M059J (cell line): ENCODE data around the gene CIB1. TPM values are rescaled to one million over a fixed set of nuclear protein-coding genes. Genes with fewer than 3 reads are reported as not detected.

ENCODE experiments used
- DNase-seq: peaks from one replicate; pipeline ENCODE4 v3.0.0-alpha.2; 2012; ENCODE audit warnings: low read depth
- total RNA-seq: library from RNA; depleted of rRNA; stranded (reverse); fragments of >200 nt; shearing (Covaris generic); gene quantifications from 2 replicates; pipeline ENCODE4 v1.2.3, GENCODE V29; 2014

The CIB1 gene
- total RNA-seq, 1 experiment from 2014 or later, result 51.4 TPM

GRCh38 chr15:90240856-90241255 is 7.1 kb upstream of the CIB1 start:
- no peak for DNase-seq

GRCh38 chr15:90239371-90239770 is 5.6 kb upstream of the CIB1 start:
- DNase-seq, result no peak

- DNase-seq, result no peak
These were observed 601 bp upstream of the CIB1 start, which contains the start of gene GDPGP1 for GRCh38 chr15:90234096-90234988. Gene GDPGP1 (plus strand): TSS chr15:90234209. CDS start chr15:90240909, 6,700 bp downstream.

- no peak for DNase-seq
These were observed 777 bp downstream of the CIB1 start for GRCh38 chr15:90232941-90233386.

GRCh38 chr15:90232196-90232595 is 1.5 kb downstream of the CIB1 start:
- DNase-seq, result no peak

GRCh38 chr15:90231028-90232017 is 2.4 kb downstream of the CIB1 start:
- DNase-seq, result no peak

- DNase-seq, result no peak
These were observed 3.1 kb downstream of the CIB1 start for GRCh38 chr15:90230610-90231009.

GRCh38 chr15:90230071-90230494 is 3.7 kb downstream of the CIB1 start:
- no peak for DNase-seq

- no peak for DNase-seq
These were observed 4.8 kb downstream of the CIB1 start for GRCh38 chr15:90228960-90229359.

GRCh38 chr15:90227816-90228772 is 5.6 kb downstream of the CIB1 start:
- no peak for DNase-seq

GRCh38 chr15:90227336-90227735 is 6.4 kb downstream of the CIB1 start:
- no peak for DNase-seq

GRCh38 chr15:90225504-90226234 is 8.1 kb downstream of the CIB1 start:
- no peak for DNase-seq

- no peak for DNase-seq
These were observed 8.7 kb downstream of the CIB1 start for GRCh38 chr15:90225047-90225446.

GRCh38 chr15:90223441-90224165 is 10.1 kb downstream of the CIB1 start:
- no peak for DNase-seq

- no peak for DNase-seq
These were observed 11.2 kb downstream of the CIB1 start for GRCh38 chr15:90222547-90222946.

GRCh38 chr15:90221246-90221900 is 12.4 kb downstream of the CIB1 start:
- peak; percentile 63 for DNase-seq

- DNase-seq, result no peak
These were observed 14.2 kb downstream of the CIB1 start for GRCh38 chr15:90219421-90220141.

GRCh38 chr15:90217671-90218394 is 15.9 kb downstream of the CIB1 start:
- no peak for DNase-seq
